Thyroid gland (tissue), 4 donors: Measurements from ENCODE around the gene TSPAN12.

Experiments used
- CTCF ChIP-seq, 6 experiments: fragments of 200-600 bp in 3 of 6; fragments of 450-650 bp in 3 of 6; sonication (generic) in 3 of 6; IDR thresholded peaks; one replicate each; pipeline ENCODE4 v1.5.1; 2016 to 2019; ENCODE audit warnings: antibody characterized with exemption in 6 of 6, mild to moderate bottlenecking in 2 of 6, inconsistent platforms in 1 of 6, moderate library complexity in 1 of 6
- POLR2A ChIP-seq, 2 donors: fragments of 450-650 bp; IDR thresholded peaks; one replicate each; pipeline ENCODE4 v1.6.1; 2017; ENCODE audit warnings: antibody characterized with exemption in 2 of 2, mild to moderate bottlenecking in 2 of 2, moderate library complexity in 1 of 2

DNA sequence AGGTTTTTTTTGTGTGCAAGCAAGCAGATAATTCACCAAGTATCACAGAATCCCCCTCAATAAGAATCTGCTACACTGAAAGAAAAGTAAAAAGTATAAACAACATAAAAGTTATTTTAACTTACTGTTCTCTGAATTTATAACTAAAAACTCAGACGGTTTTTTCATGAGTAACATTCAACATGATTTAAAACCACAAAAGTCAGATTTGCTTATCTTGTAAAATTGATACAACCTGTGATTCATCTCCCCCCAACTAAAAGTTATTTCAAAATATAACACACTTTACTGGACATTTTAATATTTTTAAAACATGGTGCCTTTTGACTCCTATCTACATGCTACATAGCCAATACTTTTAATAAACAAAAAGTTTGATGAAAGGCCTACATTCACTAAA, 32.8 kb downstream of the TSPAN12 start:
- no peak for TF ChIP-seq CTCF (IDR thresholded peaks at IDR 0.05)
- no peak for TF ChIP-seq POLR2A (IDR thresholded peaks at IDR 0.05)
